K562 (cell line): Measurements from ENCODE around the gene MRPL37. TPM values are rescaled to one million over a fixed set of nuclear protein-coding genes. Genes with fewer than 3 reads are reported as not detected.

Source experiments
- ATAC-seq: fragments of 200-7000 bp; cut with Tn5 transposase; 3 replicates; pipeline ENCODE4 v1.9.1; 2020; ENCODE audit warnings: moderate library complexity
- BruUV-seq: library from RNA; stranded (reverse); fragments of 400-500 nt; replicated peaks from 2 replicates; lab custom pipeline; 2021; lab: Mats Ljungman, UMichigan
- CTCF ChIA-PET: fragments of 300-600 bp; formaldehyde crosslinking; extraction: SDS; loops from one replicate; lab custom pipeline; 2021; ENCODE audit warnings: low intra/inter-chr PET ratio; lab: Yijun Ruan, JAX
- POLR2A ChIA-PET: fragments of 300-600, 350-650 bp; sonication (Branson Sonifier 250); formaldehyde crosslinking; extraction: SDS; loops from one replicate; lab custom pipeline; 2021; ENCODE audit warnings: antibody characterized with exemption, inconsistent platforms; lab: Yijun Ruan, JAX
- DNase-seq, 4 experiments: peaks; one replicate each; pipeline versions ENCODE4 v3.0.0 to v3.0.0-alpha.2; 2011 to 2018; ENCODE audit warnings: low spot score in 3 of 4, mixed read lengths in 3 of 4; ENCODE audit errors: extremely low read depth in 1 of 4
- FAIRE-seq: peaks from 2 replicates; lab custom pipeline; 2011; peaks lifted over from hg19 to GRCh38; lab: Jason Lieb, UNC
- H2AFZ ChIP-seq: 2 replicates; pipeline ENCODE4 v1.6.0; 2011; ENCODE audit warnings: low read depth, low read length, control low read depth, inconsistent platforms
- H3K27ac ChIP-seq: fragments of 200-600 bp; 3 replicates; pipeline ENCODE4 v1.8.0; 2011; ENCODE audit warnings: low read depth, mild to moderate bottlenecking, control low read depth, inconsistent platforms, low read length, moderate library complexity, mixed read lengths; ENCODE audit errors: extremely low read depth
- H3K27me3 ChIP-seq, 2 experiments: fragments of 300-600 bp in 1 of 2; 2 replicates in 1 of 2; 3 replicates in 1 of 2; pipeline versions ENCODE4 v1.6.0 to v1.8.0; 2011; ENCODE audit warnings: inconsistent platforms in 2 of 2, low read length in 2 of 2, mild to moderate bottlenecking in 1 of 2, mixed read lengths in 1 of 2, moderate library complexity in 1 of 2; ENCODE audit not compliant: control insufficient read depth in 2 of 2, insufficient read depth in 2 of 2
- H3K36me3 ChIP-seq: fragments of 300-600 bp; 3 replicates; pipeline ENCODE4 v1.8.0; 2011; ENCODE audit warnings: mild to moderate bottlenecking, low read length, inconsistent platforms; ENCODE audit not compliant: control insufficient read depth, insufficient read depth
- H3K4me1 ChIP-seq, 2 experiments: fragments of 200-600 bp in 1 of 2; replicated peaks in 1 of 2; 2 replicates in 1 of 2; 3 replicates in 1 of 2; pipeline versions ENCODE4 v1.5.1 to v1.8.0; 2011; ENCODE audit warnings: inconsistent platforms in 2 of 2, low read length in 2 of 2, mild to moderate bottlenecking in 1 of 2, mixed read lengths in 1 of 2, moderate library complexity in 1 of 2; ENCODE audit not compliant: control insufficient read depth in 2 of 2, insufficient read depth in 2 of 2
- H3K4me2 ChIP-seq: 2 replicates; pipeline ENCODE4 v1.6.1; 2011; ENCODE audit warnings: low read length, control low read depth, inconsistent platforms, mixed read lengths; ENCODE audit not compliant: insufficient read depth
- H3K4me3 ChIP-seq: fragments of 200-600 bp; sonication (generic), shearing (Covaris generic); 2 replicates; pipeline ENCODE4 v1.5.1; 2016; ENCODE audit warnings: control low read depth, inconsistent platforms
- H3K79me2 ChIP-seq: fragments of 200-600 bp; 3 replicates; pipeline ENCODE4 v1.8.0; 2011; ENCODE audit warnings: low read length, inconsistent platforms; ENCODE audit not compliant: control insufficient read depth, insufficient read depth
- H3K9ac ChIP-seq, 2 experiments: 2 replicates each; pipeline versions ENCODE4 v1.6.0 to v1.6.1; 2011; ENCODE audit warnings: low read depth in 2 of 2, low read length in 2 of 2, control low read depth in 1 of 2, inconsistent platforms in 1 of 2, mild to moderate bottlenecking in 1 of 2, mixed read lengths in 1 of 2; ENCODE audit not compliant: insufficient read depth in 1 of 2
- H3K9me1 ChIP-seq: one replicate; pipeline ENCODE4 v1.6.0; 2011; ENCODE audit warnings: inconsistent platforms, mild to moderate bottlenecking, low read length, moderate library complexity; ENCODE audit not compliant: control insufficient read depth, insufficient read depth
- H3K9me3 ChIP-seq: replicated peaks from 2 replicates; pipeline ENCODE4 v1.5.1; 2011; ENCODE audit warnings: low read depth, low read length, inconsistent platforms; ENCODE audit not compliant: control insufficient read depth, insufficient read depth
- H4K20me1 ChIP-seq: replicated peaks from 2 replicates; pipeline ENCODE4 v1.6.1; 2011; ENCODE audit warnings: low read length, inconsistent platforms, mixed read lengths; ENCODE audit not compliant: control insufficient read depth, insufficient read depth
- ETV6 ChIP-seq, 3 experiments: fragments of 150-350 bp in 1 of 3; sonication (generic) in 1 of 3; formaldehyde crosslinking in 1 of 3; IDR thresholded peaks; 2 replicates each; pipeline versions ENCODE4 v1.6.1 to v1.8.0; 2014 to 2022; ENCODE audit warnings: borderline replicate concordance in 2 of 3, low read depth in 2 of 3, antibody characterized with exemption in 1 of 3, low read length in 1 of 3, mild to moderate bottlenecking in 1 of 3, missing genetic modification reagents in 1 of 3
- POLR2G ChIP-seq: fragments of 200-400 bp; formaldehyde crosslinking; IDR thresholded peaks from 2 replicates; pipeline ENCODE4 v1.6.1; 2017; ENCODE audit warnings: low read depth, mild to moderate bottlenecking, antibody characterized with exemption, low read length, moderate library complexity
- SRSF9 ChIP-seq: fragments of 200-400 bp; formaldehyde crosslinking; IDR thresholded peaks from 2 replicates; pipeline ENCODE4 v1.6.1; 2017; ENCODE audit warnings: low read depth, low read length, borderline replicate concordance
- TCF7L2 ChIP-seq: fragments of 150-350 bp; IDR thresholded peaks from 2 replicates; pipeline ENCODE4 v1.6.1; 2016; ENCODE audit warnings: low read depth, mild to moderate bottlenecking, low read length, moderate library complexity
- ZNF121 ChIP-seq: sonication (generic); formaldehyde crosslinking; conservative IDR thresholded peaks from 2 replicates; pipeline ENCODE4 v1.8.0; 2022; ENCODE audit warnings: missing genetic modification reagents
- WGBS: fragments of 100-300 bp; shearing (Covaris generic); methylation state at CpG from one replicate; pipeline ENCODE4 v1.1.6; 2016; ENCODE audit warnings: low coverage, mixed read lengths; ENCODE audit not compliant: insufficient coverage; ENCODE audit errors: missing lambda C conversion rate; 5-methylcytosine and 5-hydroxymethylcytosine counted together
- in situ Hi-C: fragments of 300-500 bp; cut with MboI; formaldehyde crosslinking; loops from 4 replicates; pipeline ENCODE4 v1.15.0; 2018; ENCODE audit warnings: inconsistent platforms, mixed read lengths
- intact Hi-C: fragments of 100-400 bp; cut with micrococcal nuclease; formaldehyde crosslinking; loops from 2 replicates; pipeline ENCODE4 v1.14.2; 2022
- polyA plus RNA-seq, 8 experiments: library from polyadenylated mRNA; depleted of rRNA in 4 of 8; stranded (reverse) in 5 of 8; unstranded in 3 of 8; fragments of >200 nt; fragmentation: Nextera tagmentation in 2 of 8; fragmentation: Illumina TruSeq in 1 of 8; extraction: Ambion mirVana in 2 of 8; extraction: Trizol in 1 of 8; gene quantifications; 2 replicates each; pipeline versions ENCODE4 v1.2.1 to v1.2.3, GENCODE V29; 2011 to 2014; ENCODE audit warnings: inconsistent platforms in 1 of 8, missing spikeins in 1 of 8
- total RNA-seq, 7 experiments: library from RNA; depleted of rRNA in 6 of 7; stranded (reverse); fragments of >200 nt in 6 of 7; fragmentation: Illumina TruSeq in 2 of 7; extraction: Trizol in 2 of 7; gene quantifications; 2 replicates each; pipeline versions ENCODE4 v1.2.1 to v1.2.3, GENCODE V29; 2011 to 2021; ENCODE audit warnings: low replicate concordance in 1 of 7

MRPL37 gene
- total and polyA plus RNA-seq, 9 of the 15 experiments (the other 6 are each of a cell fraction or from before 2014, with no cell fraction given): 52.2 to 303 (median 180) TPM

GRCh38 chr1:54223441-54224202 is 23.7 kb downstream of the MRPL37 start:
- TF ChIP-seq POLR2G (peak; percentile 71), ZNF121 (no peak), ETV6 (IDR thresholded peaks at IDR 0.05; ENCODE audit: borderline replicate concordance in 1 of 2, low read depth in 2 of 2, low read length in 1 of 2) (no peak), ETV6 (CRISPR knock-in tag; IDR thresholded peaks at IDR 0.05; ENCODE audit: borderline replicate concordance) (0 out of 2 replicates have a peak, but pooled peaks have one; percentile 12), TCF7L2 (no peak), SRSF9 (no peak)
- TF ChIP-seq, all 486 proteins: peak for 2
- no peak overlapping the region for H3K27ac ChIP-seq
- H3K4me1 ChIP-seq: peaks cover 0 to 39% of the 10 kb centered on the region in 2 experiments; a peak in 2 of 5 replicates
- H3K27me3 ChIP-seq: no peaks in the 10 kb centered on the region
- peaks cover 12% of the 10 kb centered on the region; the same call in 1 of the 2 replicates for H4K20me1 ChIP-seq
- BruUV-seq: no TSS peak
- intact Hi-C loops (no loop called here), in situ Hi-C loops (no loop called here)
- H3K9me1 ChIP-seq: peaks cover 5% of the 10 kb centered on the region
- FAIRE-seq (no peak), ATAC-seq (no peak; the same call in 2 of the 3 replicates), DNase-seq (no peak)
- no peak overlapping the region for H3K4me3 ChIP-seq
- H3K4me2 ChIP-seq: no peak overlapping the region
- H3K9ac ChIP-seq: peak overlapping the region in 1 of 2 experiments; percentile 6; a peak in 1 of 4 replicates
- H2AFZ ChIP-seq: no peak overlapping the region
- peaks cover 60% of the 10 kb centered on the region; the same call in 2 of the 3 replicates for H3K36me3 ChIP-seq
- ChIA-PET POLR2A (interaction anchor here (0.6 to 15.5 kb wide), 4 partner anchors 10 to 316 kb away, joined by 3 to 148 read pairs (median 7); partner anchors contain the start of genes CYB5RL and MRPL37), CTCF (no interaction called here)
- no peaks in the 10 kb centered on the region for H3K9me3 ChIP-seq
- WGBS: 92% methylated on average over 16 of the region's 16 CpGs
- H3K79me2 ChIP-seq: no peaks in the 10 kb centered on the region
